Common myeloid progenitor, CD34-positive (primary cell): Measurements from ENCODE around the gene NDUFA9. TPM values are rescaled to one million over a fixed set of nuclear protein-coding genes. Genes with fewer than 3 reads are reported as not detected.

Experiments
- CTCF ChIA-PET: fragments of 350-600 bp; sonication (Branson Sonifier 250); formaldehyde crosslinking; loops from one replicate; lab custom pipeline; 2021; ENCODE audit warnings: antibody characterized with exemption; lab: Charles Lee
- POLR2A ChIA-PET: fragments of 350-600 bp; sonication (Branson Sonifier 250); formaldehyde crosslinking; loops from one replicate; lab custom pipeline; 2021; ENCODE audit warnings: antibody characterized with exemption; lab: Charles Lee
- DNase-seq, 3 donors: peaks; one replicate each; pipeline versions ENCODE4 v3.0.0 to v3.0.0-alpha.2; 2013
- H3K27ac ChIP-seq, 2 experiments: 1 replicate in 1 of 2; 2 replicates in 1 of 2; pipeline ENCODE4 v1.7.0; 2013; ENCODE audit warnings: inconsistent platforms in 2 of 2, low read length in 2 of 2, mild to moderate bottlenecking in 2 of 2, low read depth in 1 of 2, moderate library complexity in 1 of 2; ENCODE audit not compliant: severe bottlenecking in 2 of 2, insufficient read depth in 1 of 2, poor library complexity in 1 of 2
- H3K27me3 ChIP-seq, 5 experiments: replicated peaks in 2 of 5; 1 replicate in 3 of 5; 2 replicates in 2 of 5; pipeline versions ENCODE4 v1.6.1 to v1.7.0; 2013; ENCODE audit warnings: low read length in 4 of 5, mild to moderate bottlenecking in 2 of 5, moderate library complexity in 2 of 5, inconsistent platforms in 1 of 5; ENCODE audit not compliant: insufficient read depth in 5 of 5, control insufficient read depth in 4 of 5
- H3K36me3 ChIP-seq, 4 experiments: 1 replicate in 2 of 4; 2 replicates in 2 of 4; pipeline versions ENCODE4 v1.6.1 to v1.7.0; 2013; ENCODE audit warnings: low read length in 3 of 4, control low read depth in 1 of 4, mild to moderate bottlenecking in 1 of 4; ENCODE audit not compliant: control insufficient read depth in 4 of 4, insufficient read depth in 4 of 4
- H3K4me1 ChIP-seq, 4 experiments: 1 replicate in 3 of 4; 2 replicates in 1 of 4; pipeline versions ENCODE4 v1.6.1 to v1.7.1; 2013; ENCODE audit warnings: low read length in 3 of 4, mild to moderate bottlenecking in 3 of 4, control low read depth in 1 of 4, inconsistent platforms in 1 of 4, moderate library complexity in 1 of 4; ENCODE audit not compliant: control insufficient read depth in 4 of 4, insufficient read depth in 4 of 4; ENCODE audit errors: control extremely low read depth in 1 of 4
- H3K4me3 ChIP-seq, 7 experiments: 1 replicate in 4 of 7; 2 replicates in 3 of 7; pipeline versions ENCODE4 v1.5.1 to v1.7.0; 2013; ENCODE audit warnings: mild to moderate bottlenecking in 7 of 7, low read length in 6 of 7, moderate library complexity in 6 of 7, inconsistent platforms in 2 of 7, low read depth in 2 of 7, control low read depth in 1 of 7; ENCODE audit not compliant: insufficient read depth in 4 of 7, control insufficient read depth in 1 of 7; ENCODE audit errors: extremely low read depth in 1 of 7
- H3K9me3 ChIP-seq, 5 experiments: 1 replicate in 4 of 5; 2 replicates in 1 of 5; pipeline versions ENCODE4 v1.6.1 to v1.7.1; 2013; ENCODE audit warnings: low read length in 4 of 5, mild to moderate bottlenecking in 2 of 5, inconsistent platforms in 1 of 5, low read depth in 1 of 5, moderate library complexity in 1 of 5; ENCODE audit not compliant: control insufficient read depth in 4 of 5, insufficient read depth in 2 of 5; ENCODE audit errors: control extremely low read depth in 1 of 5
- WGBS: methylation state at CpG from one replicate; pipeline ENCODE4 v1.1.5; 2013; ENCODE audit not compliant: insufficient coverage; 5-methylcytosine and 5-hydroxymethylcytosine counted together
- polyA plus RNA-seq: library from polyadenylated mRNA; unstranded; fragments of 120-200 nt; gene quantifications from one replicate; pipeline ENCODE4 v1.2.1, GENCODE V29; 2013

Gene NDUFA9
- 57.0 TPM for polyA plus RNA-seq

DNA sequence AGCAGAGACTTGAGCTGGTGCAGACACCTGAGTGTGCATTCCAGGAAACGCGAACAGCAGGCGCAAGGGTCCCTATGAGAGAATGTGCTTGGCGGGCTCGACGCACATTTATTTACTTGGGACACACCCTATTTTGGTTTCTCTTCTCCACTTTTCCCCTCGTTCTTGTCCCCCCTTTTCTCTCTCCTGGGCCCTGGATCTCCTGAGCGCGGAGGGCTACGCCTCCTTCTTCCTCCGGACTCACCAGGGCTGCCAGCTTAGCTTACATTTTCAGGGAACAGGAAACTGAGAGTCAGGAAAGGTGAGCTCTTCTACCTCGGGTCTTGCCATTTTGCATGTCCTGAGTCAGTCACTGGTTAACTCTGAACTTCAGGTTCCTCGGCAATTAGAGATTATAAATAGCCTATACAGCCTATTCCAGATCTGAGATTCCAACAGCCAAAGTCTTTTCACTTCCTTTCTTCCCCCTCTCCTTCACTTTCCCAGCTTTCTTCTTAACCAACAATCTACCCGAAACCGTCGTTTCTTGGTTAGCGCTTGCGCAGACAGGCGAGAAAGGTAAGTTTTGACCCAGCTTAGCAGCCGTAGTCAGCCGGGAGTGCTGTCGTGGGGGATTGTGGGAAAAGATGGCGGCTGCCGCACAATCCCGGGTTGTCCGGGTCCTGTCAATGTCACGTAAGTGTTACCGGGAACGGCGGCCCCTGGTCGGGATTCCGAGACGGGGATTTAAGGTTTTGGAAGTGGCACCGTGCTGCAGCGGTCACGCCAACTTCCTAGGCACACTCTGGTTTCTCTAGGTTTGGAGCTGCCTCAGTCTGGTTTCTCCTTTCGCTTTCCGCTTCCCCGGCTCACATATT, at the start of gene NDUFA9, which contains the start of gene AKAP3:
TSS of gene NDUFA9 (plus strand) at position 614 of the 857 bp plus-strand sequence. CDS start at position 627, 13 bp downstream.
TSS of gene AKAP3 (minus strand) at position 551 of the 857 bp plus-strand sequence. CDS start 10,855 bp downstream, outside the sequence.
- ChIA-PET POLR2A (interaction anchor here (0.6 kb wide), 1 partner anchor 286 kb away, joined by 4 read pairs; no protein-coding TSS in a partner anchor), CTCF (interaction anchor here (0.7 to 1.5 kb wide), 3 partner anchors 18 to 173 kb away, joined by 3 to 4 read pairs (median 3); no protein-coding TSS in a partner anchor)
- Histone ChIP-seq H3K27ac (peak within 1 kb of the TSS; percentile 73 to 87), H3K27me3 (no peaks in the 10 kb centered on the region), H3K9me3 (no peaks in the 10 kb centered on the region), H3K36me3 (peaks cover 0 to 3% (median 0%) of the 10 kb centered on the region in 4 experiments), H3K4me1 (peaks cover 10 to 26% (median 20%) of the 10 kb centered on the region in 4 experiments), H3K4me3 (peak within 1 kb of the TSS; percentile 83 to 100 (median 92))
- 0% methylated on average over 29 of the region's 39 CpGs for WGBS
- DNase-seq: peak; percentile 74 to 77 (median 74)

GRCh38 chr12:4603421-4603820, 45.5 kb upstream of the NDUFA9 start:
- POLR2A ChIA-PET: no interaction called here
- CTCF ChIA-PET: interaction anchor here (0.9 to 2.8 kb wide), 4 partner anchors 8 to 23 kb away, joined by 3 to 8 read pairs (median 4); no protein-coding TSS in a partner anchor
- no peak overlapping the region for H3K27ac ChIP-seq
- 29% methylated on average over 1 of the region's 7 CpGs for WGBS
- H3K9me3 ChIP-seq: no peaks in the 10 kb centered on the region
- DNase-seq: no peak
- H3K27me3 ChIP-seq: peaks cover 0 to 3% (median 0%) of the 10 kb centered on the region in 5 experiments
- no peak overlapping the region for H3K4me3 ChIP-seq
- peaks cover 0 to 9% (median 8%) of the 10 kb centered on the region in 4 experiments for H3K4me1 ChIP-seq
- peaks cover 0 to 6% (median 0%) of the 10 kb centered on the region in 4 experiments for H3K36me3 ChIP-seq

GRCh38 chr12:4603946-4604345, 45.0 kb upstream of the NDUFA9 start:
- H3K4me1 ChIP-seq: peaks cover 0 to 9% (median 8%) of the 10 kb centered on the region in 4 experiments
- no peak overlapping the region for H3K27ac ChIP-seq
- H3K4me3 ChIP-seq: no peak overlapping the region
- peaks cover 0 to 6% (median 1%) of the 10 kb centered on the region in 4 experiments for H3K36me3 ChIP-seq
- WGBS: no CpG with 5 or more reads among the region's 1 CpG
- peaks cover 0 to 3% (median 0%) of the 10 kb centered on the region in 5 experiments for H3K27me3 ChIP-seq
- H3K9me3 ChIP-seq: no peaks in the 10 kb centered on the region
- DNase-seq: no peak
- POLR2A ChIA-PET: interaction anchor here (0.6 kb wide), 1 partner anchor 155 kb away, joined by 3 read pairs; no protein-coding TSS in a partner anchor
- CTCF ChIA-PET: interaction anchor here (0.7 to 2.8 kb wide), 6 partner anchors 12 to 90 kb away, joined by 3 to 8 read pairs (median 4); no protein-coding TSS in a partner anchor

- WGBS: 2% methylated on average over 20 of the region's 25 CpGs
- ChIA-PET POLR2A (interaction anchor here (0.6 kb wide), 1 partner anchor 155 kb away, joined by 3 read pairs; no protein-coding TSS in a partner anchor), CTCF (interaction anchor here (0.7 to 2.8 kb wide), 7 partner anchors 10 to 89 kb away, joined by 3 to 8 read pairs (median 3); no protein-coding TSS in a partner anchor)
- no peaks in the 10 kb centered on the region for H3K9me3 ChIP-seq
- H3K27me3 ChIP-seq: peaks cover 0 to 3% (median 0%) of the 10 kb centered on the region in 5 experiments
- peak overlapping the region; percentile 49 to 69 for H3K27ac ChIP-seq
- peak; percentile 83 to 89 (median 85) for DNase-seq
- H3K36me3 ChIP-seq: peaks cover 0 to 6% (median 1%) of the 10 kb centered on the region in 4 experiments
- peak overlapping the region; percentile 70 to 97 (median 93) for H3K4me3 ChIP-seq
- peaks cover 0 to 9% (median 8%) of the 10 kb centered on the region in 4 experiments for H3K4me1 ChIP-seq
These were observed 44.2 kb upstream of the NDUFA9 start for GRCh38 chr12:4604684-4605193.

- no peak overlapping the region for H3K4me3 ChIP-seq
- peaks cover 0 to 9% (median 8%) of the 10 kb centered on the region in 4 experiments for H3K4me1 ChIP-seq
- no peaks in the 10 kb centered on the region for H3K9me3 ChIP-seq
- POLR2A ChIA-PET: no interaction called here
- H3K27ac ChIP-seq: no peak overlapping the region
- WGBS: 100% methylated on average over 2 of the region's 3 CpGs
- no peak for DNase-seq
- peaks cover 9 to 17% (median 12%) of the 10 kb centered on the region in 4 experiments for H3K36me3 ChIP-seq
- peaks cover 0 to 3% (median 0%) of the 10 kb centered on the region in 5 experiments for H3K27me3 ChIP-seq
- CTCF ChIA-PET: interaction anchor here (1.3 kb wide), 1 partner anchor 37 kb away, joined by 4 read pairs; no protein-coding TSS in a partner anchor
These were observed 41.9 kb upstream of the NDUFA9 start for GRCh38 chr12:4607056-4607455.

GRCh38 chr12:4609071-4609470, 39.8 kb upstream of the NDUFA9 start:
- whole genome bisulfite sequencing: 99% methylated on average over 7 of the region's 9 CpGs
- H3K27ac ChIP-seq: no peak overlapping the region
- peaks cover 0 to 9% (median 8%) of the 10 kb centered on the region in 4 experiments for H3K4me1 ChIP-seq
- no peaks in the 10 kb centered on the region for H3K27me3 ChIP-seq
- H3K4me3 ChIP-seq: no peak overlapping the region
- ChIA-PET POLR2A (no interaction called here), CTCF (interaction anchor here (1.2 kb wide), 1 partner anchor 12 kb away, joined by 3 read pairs; no protein-coding TSS in a partner anchor)
- H3K36me3 ChIP-seq: peaks cover 22 to 32% (median 27%) of the 10 kb centered on the region in 4 experiments
- H3K9me3 ChIP-seq: no peaks in the 10 kb centered on the region
- DNase-seq: no peak
